Astrocyte of the cerebellum (primary cell): ENCODE results near the gene TMEM123.

Experiments
- DNase-seq: peaks from one replicate; pipeline ENCODE4 v3.0.0-alpha.2; 2011; ENCODE audit warnings: low read depth
- H3K4me3 ChIP-seq: 2 replicates; pipeline ENCODE4 v1.5.1; 2011; ENCODE audit warnings: mild to moderate bottlenecking, low read depth, low read length, moderate library complexity
- CTCF ChIP-seq: IDR thresholded peaks from 2 replicates; pipeline ENCODE4 v1.5.1; 2012; ENCODE audit warnings: low read length, low read depth, moderate library complexity, mild to moderate bottlenecking; ENCODE audit errors: missing control alignments
- in situ Hi-C: cut with HindIII; loops from 2 replicates; pipeline ENCODE4 v1.10.0; 2017; ENCODE audit warnings: low sequenced_read_pairs

Gene TMEM123

GRCh38 chr11:102462610-102463009 lies 10.0 kb upstream of the TMEM123 start:
- TF ChIP-seq CTCF, result no peak
- H3K4me3 ChIP-seq, result no peak overlapping the region
- no peak for DNase-seq
- in situ Hi-C loops, result no loop called here

- in situ Hi-C loops, result no loop called here
- TF ChIP-seq CTCF, result no peak
- DNase-seq, result no peak
- no peak overlapping the region for H3K4me3 ChIP-seq
Observed at GRCh38 chr11:102459393-102459792, 6.8 kb upstream of the TMEM123 start.

GRCh38 chr11:102458548-102458947 lies 6.0 kb upstream of the TMEM123 start:
- no peak overlapping the region for H3K4me3 ChIP-seq
- in situ Hi-C loops, result no loop called here
- no peak for DNase-seq
- no peak for TF ChIP-seq CTCF

DNA sequence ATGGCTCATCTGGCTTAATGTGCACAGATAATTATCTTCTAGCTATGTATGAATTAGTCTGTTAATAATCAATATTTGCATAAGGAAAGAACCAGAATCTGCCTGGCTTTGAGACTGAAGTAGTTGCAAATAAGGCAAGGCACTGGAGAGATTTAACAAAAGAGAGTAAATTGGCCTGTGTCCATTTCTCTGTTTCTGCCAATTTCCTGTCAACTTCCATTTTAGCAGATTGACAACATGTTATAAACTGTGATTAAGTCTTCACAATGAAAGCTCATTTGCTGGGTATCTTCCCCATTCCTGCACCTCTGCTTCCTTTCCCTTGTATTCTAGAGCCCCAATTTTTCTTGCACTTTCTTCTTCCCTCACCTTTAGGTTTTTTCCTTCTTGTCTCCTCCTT lies 5.3 kb upstream of the TMEM123 start:
- in situ Hi-C loops, result no loop called here
- no peak for TF ChIP-seq CTCF
- H3K4me3 ChIP-seq, result no peak overlapping the region

GRCh38 chr11:102457056-102457677 lies 4.6 kb upstream of the TMEM123 start:
- no peak for DNase-seq
- H3K4me3 ChIP-seq, result no peak overlapping the region
- TF ChIP-seq CTCF, result no peak
- in situ Hi-C loops, result no loop called here

More for the DNA sequence above, 5.3 kb upstream of the TMEM123 start:
- no peak for DNase-seq

DNA sequence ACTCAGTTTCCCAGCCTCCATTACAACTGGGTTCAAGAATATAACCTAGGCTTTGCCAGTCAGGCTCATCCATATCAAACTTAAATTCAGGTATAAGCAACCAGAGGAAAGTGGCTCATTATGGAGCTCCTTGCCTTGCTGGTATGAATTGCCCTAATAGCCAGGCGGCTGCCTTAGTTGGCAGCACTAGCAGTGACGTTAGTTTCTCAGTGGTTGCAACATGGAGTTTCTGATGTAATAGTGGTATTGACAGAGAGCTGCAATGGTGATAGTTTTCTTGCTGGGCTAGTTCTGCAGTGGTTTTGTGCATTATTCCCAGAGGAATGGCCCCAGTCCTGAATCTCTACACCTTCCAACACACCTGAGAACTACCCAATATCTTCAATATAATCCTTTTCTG lies 3.8 kb upstream of the TMEM123 start:
- in situ Hi-C loops, result no loop called here
- no peak overlapping the region for H3K4me3 ChIP-seq
- no peak for TF ChIP-seq CTCF
- no peak for DNase-seq
